Chondrocyte (in vitro differentiated cells): ENCODE data around the gene ANKHD1. TPM values are rescaled to one million over a fixed set of nuclear protein-coding genes. Genes with fewer than 3 reads are reported as not detected.

Experiments used
- DNase-seq: peaks from one replicate; pipeline ENCODE4 v3.0.0; 2021; ENCODE audit warnings: mixed read lengths, low spot score
- H3K27ac Mint-ChIP-seq: one replicate; pipeline ENCODE4 v1.8.0; 2021; ENCODE audit warnings: mild to moderate bottlenecking, moderate library complexity, mixed read lengths; ENCODE audit not compliant: unreplicated experiment
- H3K27me3 Mint-ChIP-seq: 2 replicates; pipeline ENCODE4 v1.8.0; 2021; ENCODE audit warnings: low read depth, mixed read lengths
- H3K36me3 Mint-ChIP-seq: 2 replicates; pipeline ENCODE4 v1.8.0; 2021; ENCODE audit warnings: low read depth, mixed read lengths
- H3K4me1 Mint-ChIP-seq: 2 replicates; pipeline ENCODE4 v1.8.0; 2021; ENCODE audit warnings: low read depth, mild to moderate bottlenecking, mixed read lengths
- H3K4me3 Mint-ChIP-seq: one replicate; pipeline ENCODE4 v1.8.0; 2021; ENCODE audit warnings: mild to moderate bottlenecking, moderate library complexity, mixed read lengths; ENCODE audit not compliant: unreplicated experiment
- H3K9me3 Mint-ChIP-seq: 2 replicates; pipeline ENCODE4 v1.8.0; 2021; ENCODE audit warnings: low read depth, mixed read lengths
- CTCF ChIP-seq: fragments of 200-600 bp; sonication (generic); IDR thresholded peaks from 2 replicates; pipeline ENCODE4 v1.5.0; 2021; ENCODE audit warnings: antibody characterized with exemption, mild to moderate bottlenecking, moderate library complexity
- total RNA-seq: library from RNA; stranded (reverse); gene quantifications from 3 replicates; pipeline ENCODE4 v1.2.1, GENCODE V29; 2021

The ANKHD1 gene
- total RNA-seq, 1 donor from 2014 or later: 61.4 TPM

- Mint-ChIP-seq H3K4me3 (peak overlapping the region; percentile 74), H3K27ac (peak overlapping the region; percentile 99), H3K9me3 (no peaks in the 10 kb centered on the region), H3K4me1 (peaks cover 48% of the 10 kb centered on the region), H3K27me3 (no peaks in the 10 kb centered on the region), H3K36me3 (peaks cover 15% of the 10 kb centered on the region)
- TF ChIP-seq CTCF: no peak
- DNase-seq: no peak
These were observed 154.2 kb downstream of the ANKHD1 start for GRCh38 chr5:140555747-140556312.

- Mint-ChIP-seq H3K36me3 (peaks cover 13% of the 10 kb centered on the region), H3K27me3 (no peaks in the 10 kb centered on the region), H3K9me3 (no peaks in the 10 kb centered on the region), H3K4me1 (peaks cover 52% of the 10 kb centered on the region), H3K27ac (peak overlapping the region; percentile 99), H3K4me3 (peak overlapping the region; percentile 74)
- no peak for DNase-seq
- TF ChIP-seq CTCF: no peak
These were observed 154.8 kb downstream of the ANKHD1 start for GRCh38 chr5:140556438-140556837.

GRCh38 chr5:140557136-140557805, 155.6 kb downstream of the ANKHD1 start, which contains the start of gene SRA1:
Gene SRA1 (minus strand): TSS chr5:140557473. CDS start chr5:140557452, 21 bp downstream.
- Mint-ChIP-seq H3K9me3 (no peaks in the 10 kb centered on the region), H3K4me3 (peak within 1 kb of the TSS; percentile 74), H3K36me3 (peaks cover 12% of the 10 kb centered on the region), H3K27ac (peak within 1 kb of the TSS; percentile 99), H3K27me3 (no peaks in the 10 kb centered on the region), H3K4me1 (peaks cover 52% of the 10 kb centered on the region)
- DNase-seq: peak; percentile 97
- TF ChIP-seq CTCF: no peak

GRCh38 chr5:140557965-140558364, 156.3 kb downstream of the ANKHD1 start:
- Mint-ChIP-seq H3K9me3 (no peaks in the 10 kb centered on the region), H3K4me1 (peaks cover 55% of the 10 kb centered on the region), H3K27ac (peak overlapping the region; percentile 99), H3K4me3 (peak overlapping the region; percentile 74), H3K27me3 (no peaks in the 10 kb centered on the region), H3K36me3 (peaks cover 12% of the 10 kb centered on the region)
- no peak for DNase-seq
- TF ChIP-seq CTCF: no peak

- DNase-seq: no peak
- Mint-ChIP-seq H3K27ac (peak overlapping the region; percentile 99), H3K36me3 (peaks cover 8% of the 10 kb centered on the region), H3K4me1 (peaks cover 55% of the 10 kb centered on the region), H3K9me3 (no peaks in the 10 kb centered on the region), H3K27me3 (no peaks in the 10 kb centered on the region), H3K4me3 (no peak overlapping the region)
- no peak for TF ChIP-seq CTCF
These were observed 156.9 kb downstream of the ANKHD1 start for GRCh38 chr5:140558542-140558941.
